D721Med (cell line): ENCODE measurements around the gene AFF2.
A peak's percentile ranks its signal among the peaks of the same experiment; 100 is the strongest.

Experiments used
- DNase-seq: peaks from one replicate; pipeline ENCODE4 v3.0.0; 2011; ENCODE audit warnings: low spot score; ENCODE audit not compliant: insufficient read length
- FAIRE-seq: peaks from 2 replicates; lab custom pipeline; 2011; peaks lifted over from hg19 to GRCh38; lab: Jason Lieb, UNC
- CTCF ChIP-seq: IDR thresholded peaks from 2 replicates; pipeline ENCODE4 v1.5.1; 2012; ENCODE audit warnings: mild to moderate bottlenecking, control low read depth; ENCODE audit not compliant: insufficient read depth; ENCODE audit errors: missing control alignments

Gene AFF2

GRCh38 chrX:148600131-148600530, 99.7 kb downstream of the AFF2 start:
- FAIRE-seq: peak; percentile 96
- no peak for TF ChIP-seq CTCF
- DNase-seq: no peak

GRCh38 chrX:148600581-148600980, 100.2 kb downstream of the AFF2 start:
- no peak for DNase-seq
- no peak for FAIRE-seq
- TF ChIP-seq CTCF: no peak

- FAIRE-seq: no peak
- peak; percentile 6 for TF ChIP-seq CTCF
Observed at GRCh38 chrX:148601034-148601433, 100.6 kb downstream of the AFF2 start.

GRCh38 chrX:148609515-148610327, 109.3 kb downstream of the AFF2 start:
- no peak for FAIRE-seq
- TF ChIP-seq CTCF: no peak
- no peak for DNase-seq

More at GRCh38 chrX:148601034-148601433, 100.6 kb downstream of the AFF2 start:
- DNase-seq: no peak

- DNase-seq (no peak), FAIRE-seq (peak; percentile 81)
- TF ChIP-seq CTCF: no peak
Observed at GRCh38 chrX:148610328-148610698, 109.9 kb downstream of the AFF2 start.

GRCh38 chrX:148611993-148612392, 111.6 kb downstream of the AFF2 start:
- no peak for TF ChIP-seq CTCF
- peak; percentile 95 for FAIRE-seq
- no peak for DNase-seq

- DNase-seq (no peak), FAIRE-seq (no peak)
- TF ChIP-seq CTCF: no peak
Observed at GRCh38 chrX:148612431-148612830, 112.0 kb downstream of the AFF2 start.
